OCI-LY1 (cell line): ENCODE data around the gene FAF1.

Experiments
- EZH2 ChIP-seq: fragments of 200-600 bp; sonication (generic), shearing (Covaris generic); IDR thresholded peaks from 2 replicates; pipeline ENCODE4 v1.8.0; 2017; ENCODE audit warnings: borderline replicate concordance, mixed run types, mild to moderate bottlenecking, antibody characterized with exemption, low read length, moderate library complexity, mixed read lengths
- TF ChIP-seq, protein P1 (sequence below): fragments of 200-600 bp; sonication (generic), shearing (Covaris generic); IDR thresholded peaks from 2 replicates; pipeline ENCODE4 v1.5.1; 2017; ENCODE audit warnings: mild to moderate bottlenecking, antibody characterized with exemption, low read length, moderate library complexity, mixed read lengths

GRCh38 chr1:50898773-50899172, 61.3 kb downstream of the FAF1 start:
- TF ChIP-seq, protein P1, sequence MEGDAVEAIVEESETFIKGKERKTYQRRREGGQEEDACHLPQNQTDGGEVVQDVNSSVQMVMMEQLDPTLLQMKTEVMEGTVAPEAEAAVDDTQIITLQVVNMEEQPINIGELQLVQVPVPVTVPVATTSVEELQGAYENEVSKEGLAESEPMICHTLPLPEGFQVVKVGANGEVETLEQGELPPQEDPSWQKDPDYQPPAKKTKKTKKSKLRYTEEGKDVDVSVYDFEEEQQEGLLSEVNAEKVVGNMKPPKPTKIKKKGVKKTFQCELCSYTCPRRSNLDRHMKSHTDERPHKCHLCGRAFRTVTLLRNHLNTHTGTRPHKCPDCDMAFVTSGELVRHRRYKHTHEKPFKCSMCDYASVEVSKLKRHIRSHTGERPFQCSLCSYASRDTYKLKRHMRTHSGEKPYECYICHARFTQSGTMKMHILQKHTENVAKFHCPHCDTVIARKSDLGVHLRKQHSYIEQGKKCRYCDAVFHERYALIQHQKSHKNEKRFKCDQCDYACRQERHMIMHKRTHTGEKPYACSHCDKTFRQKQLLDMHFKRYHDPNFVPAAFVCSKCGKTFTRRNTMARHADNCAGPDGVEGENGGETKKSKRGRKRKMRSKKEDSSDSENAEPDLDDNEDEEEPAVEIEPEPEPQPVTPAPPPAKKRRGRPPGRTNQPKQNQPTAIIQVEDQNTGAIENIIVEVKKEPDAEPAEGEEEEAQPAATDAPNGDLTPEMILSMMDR: no peak
- no peak for TF ChIP-seq EZH2
